GM19438 (cell line): ENCODE results near the gene COL8A2.

Source experiments
- ATAC-seq: cut with Tn5 transposase; IDR thresholded peaks from one replicate; pipeline ENCODE4 v1.9.1; 2021; ENCODE audit warnings: low read depth; ENCODE audit not compliant: unreplicated experiment

COL8A2 gene

DNA sequence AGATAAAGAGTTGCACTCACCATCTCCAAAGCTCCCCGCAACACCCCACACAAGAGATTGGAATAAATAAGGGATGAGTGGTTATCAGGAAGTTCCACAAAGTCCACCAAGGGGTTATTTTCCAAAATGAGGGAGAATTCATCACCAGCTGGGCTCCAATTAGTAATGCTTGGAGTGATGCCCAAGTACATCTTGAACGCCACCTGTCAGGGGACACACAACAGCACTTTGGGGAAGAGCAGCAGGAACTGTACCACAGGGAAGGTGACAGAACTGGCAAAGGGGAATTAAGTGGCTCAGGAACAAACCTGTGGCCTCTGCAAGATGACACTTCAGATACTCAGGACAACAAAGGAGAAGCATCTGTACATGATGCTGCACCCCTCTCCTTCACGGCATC, 12.8 kb upstream of the COL8A2 start:
- ATAC-seq, result no peak

DNA sequence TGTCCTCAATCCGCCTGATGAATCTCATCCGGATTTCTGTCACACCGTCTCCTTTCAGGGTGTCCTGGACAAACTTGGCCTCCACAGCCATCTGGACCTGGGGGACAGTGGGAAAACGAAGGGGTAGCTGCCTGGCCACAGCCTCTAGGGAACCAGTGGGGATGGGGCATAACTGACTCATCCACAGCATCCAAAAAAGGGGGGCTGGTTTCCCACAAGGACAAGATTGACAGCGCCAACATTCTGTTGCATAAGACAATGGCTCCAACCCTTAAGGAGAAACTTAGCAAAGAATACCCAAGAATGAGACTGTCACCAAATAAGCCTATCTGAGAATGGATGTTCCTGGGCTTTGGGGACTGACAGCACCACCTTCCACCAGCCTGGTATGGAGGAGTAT, 12.2 kb upstream of the COL8A2 start:
- ATAC-seq, result no peak

DNA sequence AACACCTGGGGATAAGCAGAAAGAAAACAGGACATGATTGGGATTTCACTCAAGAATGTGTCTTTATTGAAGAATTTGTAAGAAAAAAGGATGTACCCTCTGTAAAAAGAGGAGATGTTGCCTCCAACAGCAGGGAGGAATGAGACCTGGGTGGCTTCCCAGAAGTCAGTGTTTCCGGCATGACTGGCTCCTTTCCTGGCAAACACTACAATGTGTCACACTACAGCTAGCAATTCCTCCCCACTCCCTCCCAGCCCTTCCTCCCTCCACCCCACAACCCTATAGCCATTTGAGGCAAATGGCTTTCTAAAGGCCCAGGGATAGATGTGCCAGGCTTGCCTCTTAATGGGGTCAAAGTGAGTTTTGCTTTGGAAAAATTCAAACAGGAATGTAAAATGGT, 11.5 kb upstream of the COL8A2 start:
- no peak for ATAC-seq

DNA sequence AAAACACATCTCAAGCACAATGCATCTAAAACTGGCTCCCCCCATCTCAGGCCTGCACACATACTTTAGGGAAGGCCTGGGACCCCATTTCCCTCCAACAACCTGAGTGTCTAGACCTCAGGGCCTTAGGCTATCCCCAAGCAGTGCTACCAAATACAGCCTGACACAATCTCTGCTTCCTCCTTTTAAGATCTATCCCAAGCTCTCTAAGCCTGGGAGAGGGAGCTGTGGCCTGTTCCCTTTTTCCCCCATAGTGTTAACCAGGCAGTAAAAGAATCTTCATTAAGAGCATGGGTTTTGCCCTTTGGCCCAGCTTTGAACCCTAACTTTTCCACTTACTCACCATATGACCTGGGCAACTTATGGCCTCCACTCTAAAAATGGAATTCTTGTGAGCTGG, 10.8 kb upstream of the COL8A2 start:
- ATAC-seq, result no peak

DNA sequence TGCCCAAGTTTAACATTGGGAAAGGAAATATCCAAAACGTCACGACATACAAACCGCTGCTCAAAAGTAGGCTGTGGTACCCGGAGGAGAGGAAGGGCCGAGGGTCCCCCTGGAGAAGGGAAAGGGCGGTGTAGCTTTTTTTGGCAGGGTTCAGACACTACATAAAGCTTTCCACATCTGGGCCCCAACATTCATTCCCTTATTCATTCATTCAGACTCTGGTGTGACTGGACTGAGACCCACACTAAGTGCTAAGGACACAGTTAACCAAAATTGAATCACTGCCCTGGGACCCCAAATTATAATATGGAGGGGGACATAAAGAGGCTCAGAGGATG, 10.3 kb upstream of the COL8A2 start:
- no peak for ATAC-seq

DNA sequence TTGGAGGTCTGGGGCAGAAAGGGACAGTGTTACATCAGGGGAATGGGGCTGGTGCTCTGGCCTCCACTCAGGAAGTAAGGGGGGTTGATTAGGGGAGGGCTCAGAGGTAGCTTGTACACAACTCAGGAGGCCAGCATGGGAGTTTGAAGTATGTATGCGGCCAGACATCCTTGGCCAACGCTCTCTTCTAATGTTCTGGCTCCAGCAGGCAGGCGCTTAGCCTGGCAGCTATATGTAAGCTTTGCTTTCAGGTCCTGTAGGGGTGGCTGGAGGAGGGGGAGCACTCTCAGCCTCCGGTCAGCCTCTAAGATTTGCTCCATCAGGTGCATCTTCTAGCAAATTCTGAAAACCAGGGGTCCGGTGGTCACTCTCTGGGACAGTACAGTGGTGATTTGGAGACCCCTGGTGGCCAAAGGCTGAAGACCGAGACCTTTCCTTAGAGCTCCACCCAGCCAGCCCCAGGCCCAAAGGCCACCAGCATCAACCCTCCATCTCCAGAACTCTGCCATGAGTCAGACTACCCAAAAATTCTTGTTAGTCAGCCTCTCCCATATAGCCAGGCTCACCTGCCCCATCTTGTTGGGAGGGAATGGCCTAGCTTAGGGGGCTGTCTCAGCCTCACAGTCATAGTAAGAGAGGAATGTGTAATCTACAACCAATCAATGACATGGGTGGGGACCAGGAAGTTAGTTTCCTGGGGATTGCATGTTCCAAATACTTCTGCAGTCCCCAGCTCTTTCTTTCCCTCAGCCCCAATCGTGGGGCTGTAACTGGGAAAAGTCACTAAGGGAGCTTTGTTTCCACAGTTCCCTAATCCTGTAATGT, 9.7 kb upstream of the COL8A2 start:
- no peak for ATAC-seq

DNA sequence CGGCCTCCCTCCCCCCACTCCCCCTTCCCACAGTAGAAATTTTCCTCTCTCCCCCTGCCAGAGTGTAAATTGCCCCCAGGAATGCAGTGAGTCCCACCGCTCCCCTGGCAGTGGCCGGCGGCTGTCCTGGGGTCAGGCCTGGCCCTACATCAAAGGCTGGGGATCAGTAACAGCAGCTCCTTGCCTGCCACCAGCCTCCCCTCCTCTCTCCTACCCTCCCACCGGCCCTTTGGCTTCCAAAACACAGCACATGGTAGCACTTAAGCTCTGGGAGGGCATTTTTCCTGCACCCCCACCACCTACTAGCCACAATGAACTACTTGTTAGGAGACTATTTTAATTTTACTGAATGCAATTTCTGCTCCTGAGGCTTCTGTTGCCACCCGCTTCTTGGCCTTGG, 9.0 kb upstream of the COL8A2 start:
- no peak for ATAC-seq

DNA sequence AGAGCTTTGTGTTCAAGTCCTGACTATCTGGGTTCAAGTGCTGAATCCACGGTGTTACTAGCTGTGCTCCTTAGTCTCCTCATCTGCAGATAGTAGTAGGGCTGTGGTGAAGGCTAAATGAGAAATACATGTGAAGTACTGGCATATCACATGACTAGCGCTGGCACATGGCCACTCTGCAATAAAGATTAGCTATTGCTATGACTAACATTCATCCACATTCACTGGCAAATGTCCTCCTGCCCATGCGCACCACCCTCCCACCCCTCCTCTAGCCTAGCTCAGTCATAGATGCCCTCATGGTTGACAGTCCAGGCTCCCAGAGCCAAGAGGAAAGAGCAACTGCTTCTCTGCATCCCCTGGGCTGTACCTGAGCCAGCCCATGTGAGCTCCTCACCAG, 8.5 kb upstream of the COL8A2 start:
- ATAC-seq, result no peak

DNA sequence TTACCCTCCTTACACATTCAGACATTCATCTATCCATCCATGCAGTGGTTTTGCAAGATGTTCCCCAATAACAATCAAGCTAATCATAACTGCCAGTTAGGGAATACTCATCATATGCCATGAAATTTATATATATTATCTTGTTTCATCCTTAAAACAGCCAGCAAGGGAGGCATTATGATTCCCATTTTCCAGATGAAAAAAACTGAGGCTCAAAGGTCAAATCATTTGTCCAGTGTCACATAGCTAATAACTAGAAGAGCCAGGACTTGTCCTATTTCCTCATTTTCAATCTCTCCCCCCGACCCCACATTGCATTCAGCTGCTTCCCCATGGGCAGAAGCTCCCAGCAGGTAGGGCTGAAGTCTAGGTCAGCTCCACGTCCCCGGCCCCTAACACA, 7.0 kb upstream of the COL8A2 start:
- no peak for ATAC-seq

DNA sequence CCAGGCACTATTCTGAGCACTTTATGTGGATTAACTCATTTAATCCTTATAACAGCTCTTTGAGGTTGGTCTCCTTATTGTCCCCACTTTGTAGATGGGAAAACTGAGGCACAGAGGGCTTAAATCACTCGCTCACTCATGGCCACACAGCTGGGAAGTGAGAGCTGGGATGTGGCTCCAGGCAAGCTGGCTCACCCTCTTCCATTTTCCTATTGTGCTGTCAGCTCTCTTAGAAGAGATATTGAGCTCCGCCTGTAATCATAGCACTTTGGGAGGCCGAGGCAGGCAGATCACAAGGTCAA, 3.8 kb upstream of the COL8A2 start:
- ATAC-seq, result no peak

DNA sequence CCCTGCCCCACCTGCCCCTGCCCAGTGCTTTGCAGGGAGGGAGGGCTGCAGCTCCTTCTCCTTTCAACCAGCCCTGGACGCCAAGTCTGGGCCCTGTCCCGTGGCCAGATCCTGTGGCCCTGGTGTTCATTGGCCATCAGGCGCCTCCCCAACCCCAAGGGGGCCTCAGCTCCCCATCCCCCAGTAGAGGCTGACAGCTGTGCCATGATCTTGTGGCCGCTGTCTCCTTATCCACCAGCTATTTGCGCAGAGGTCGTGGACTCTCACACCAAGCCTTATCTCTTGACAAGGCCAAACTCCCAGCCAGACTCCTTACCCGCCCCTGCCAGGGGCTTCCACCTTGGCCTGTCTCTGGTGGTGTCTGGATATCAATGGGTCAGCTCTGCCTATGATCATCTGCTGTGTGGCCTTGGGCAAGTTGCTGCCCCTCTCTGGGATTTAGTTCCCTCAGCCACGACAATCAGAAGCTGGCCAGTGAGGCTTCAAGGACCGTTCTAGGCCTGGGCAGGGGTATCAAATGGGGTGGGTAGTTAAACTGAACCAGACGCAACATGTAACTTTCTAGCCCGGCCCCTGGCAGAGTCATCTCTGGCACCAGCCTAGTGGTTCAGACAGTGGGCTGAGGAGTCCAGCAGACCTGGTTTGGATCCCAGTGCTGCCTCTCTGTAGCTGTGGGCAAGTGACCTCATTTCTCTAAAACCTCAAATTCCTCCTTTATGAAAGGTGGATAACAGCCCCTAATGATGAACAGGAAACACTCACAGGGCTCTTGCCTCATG, 3.3 kb upstream of the COL8A2 start:
- no peak for ATAC-seq

DNA sequence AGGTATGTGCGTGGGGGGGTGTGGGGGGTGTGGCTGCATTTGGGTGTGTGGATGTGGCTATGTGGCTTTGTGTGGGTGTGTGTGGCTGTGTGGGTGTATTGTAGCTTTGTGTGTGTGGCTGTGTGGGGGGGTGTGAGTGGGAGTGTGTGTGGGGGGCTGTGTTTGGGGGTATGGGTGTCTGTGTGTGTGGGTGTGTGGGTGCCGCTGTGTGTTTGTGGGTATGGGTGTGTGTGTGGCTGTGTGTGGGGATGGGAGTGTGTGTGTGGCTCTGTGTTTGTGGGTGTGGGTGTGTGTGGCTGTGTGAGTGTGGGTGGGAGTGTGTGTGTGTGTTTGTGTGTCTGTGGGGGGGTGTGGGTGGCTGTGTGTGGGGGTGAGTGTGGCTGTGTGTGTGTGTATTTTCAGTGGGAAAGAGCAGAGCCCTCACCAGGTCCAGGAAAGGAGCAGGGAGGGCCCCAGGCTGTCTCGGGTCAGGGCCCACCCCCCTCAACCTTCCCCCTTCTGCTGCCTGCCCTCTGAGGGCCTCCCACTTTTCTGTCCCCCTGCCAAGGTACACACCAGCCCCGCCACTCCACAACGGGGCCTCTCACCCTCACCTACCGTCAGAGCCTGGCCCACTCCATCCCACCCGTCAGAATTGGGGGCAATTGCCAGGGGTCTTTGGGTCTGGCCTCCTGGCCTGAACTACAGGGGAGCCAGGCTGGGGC, 1.9 kb upstream of the COL8A2 start:
- ATAC-seq, result no peak

DNA sequence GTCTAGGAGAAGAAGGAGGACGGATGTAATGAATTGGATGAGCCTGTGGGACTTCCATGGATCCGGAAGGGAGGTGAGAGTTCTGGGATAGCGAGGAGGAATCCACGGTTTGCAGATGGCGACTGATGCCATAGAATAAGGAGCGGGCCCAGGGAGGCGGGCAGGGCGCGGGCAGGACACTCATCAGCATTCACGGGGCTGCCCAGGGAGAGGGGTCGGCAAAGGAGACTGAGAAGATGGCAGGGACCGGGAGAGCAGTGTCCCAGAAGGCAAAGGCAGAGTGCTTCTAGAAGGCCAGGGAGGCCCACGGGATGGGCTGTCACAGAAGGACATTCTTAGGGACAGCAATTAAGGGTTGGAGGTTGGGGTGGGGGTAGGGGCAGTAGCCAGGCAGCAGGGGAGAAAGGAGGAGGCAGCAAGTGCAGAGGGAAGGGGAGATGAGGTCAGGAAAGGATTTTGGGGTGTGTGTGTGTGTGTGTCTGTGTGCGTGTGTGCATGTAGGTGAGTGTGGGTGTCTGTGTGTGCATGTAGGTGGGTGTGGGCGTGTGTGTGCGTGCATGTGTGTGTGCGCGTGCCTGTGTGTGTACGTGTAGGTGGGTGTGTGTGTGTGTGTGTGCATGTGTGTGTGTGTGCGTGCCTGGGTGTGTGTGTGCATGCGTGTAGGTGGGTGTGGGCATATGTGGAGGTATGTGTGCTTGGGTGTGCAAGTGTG, 1.1 kb upstream of the COL8A2 start:
- ATAC-seq, result no peak

DNA sequence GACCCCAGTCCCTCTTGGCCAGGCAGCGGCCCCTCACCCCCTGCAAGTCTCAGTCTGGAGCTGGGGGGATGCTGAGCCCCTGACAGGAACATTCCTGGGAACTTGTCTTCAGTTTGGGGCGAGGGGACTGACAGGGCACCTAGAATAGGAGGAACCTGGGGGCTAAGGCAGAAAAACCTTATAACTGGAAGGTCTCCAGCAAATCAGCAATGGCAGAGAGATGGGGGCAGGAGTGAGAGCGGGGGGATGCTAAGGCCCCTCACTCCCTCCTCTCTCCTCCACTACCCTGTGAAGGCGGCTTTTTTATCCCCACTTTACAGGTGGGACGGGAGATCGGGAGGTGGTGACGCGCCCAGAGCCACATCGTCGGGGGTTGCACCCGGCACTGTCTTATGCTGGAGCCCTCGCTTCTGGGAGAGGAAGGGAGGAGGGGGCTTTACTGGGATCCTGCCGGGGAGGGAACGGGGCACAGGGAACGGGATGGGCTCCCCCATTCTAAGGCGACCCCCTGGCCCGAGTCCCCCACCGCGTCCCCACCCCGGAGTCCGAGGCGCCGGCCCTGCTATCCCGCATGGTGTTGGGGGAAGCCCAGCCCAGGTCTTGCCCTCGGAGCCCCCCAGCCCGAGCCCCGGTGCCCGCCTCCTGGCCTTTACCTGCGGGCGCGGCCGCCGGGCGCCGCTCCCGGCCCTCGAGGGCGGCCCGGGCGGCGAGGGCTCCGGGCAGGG, 456 bp downstream of the COL8A2 start:
- ATAC-seq, result no peak

DNA sequence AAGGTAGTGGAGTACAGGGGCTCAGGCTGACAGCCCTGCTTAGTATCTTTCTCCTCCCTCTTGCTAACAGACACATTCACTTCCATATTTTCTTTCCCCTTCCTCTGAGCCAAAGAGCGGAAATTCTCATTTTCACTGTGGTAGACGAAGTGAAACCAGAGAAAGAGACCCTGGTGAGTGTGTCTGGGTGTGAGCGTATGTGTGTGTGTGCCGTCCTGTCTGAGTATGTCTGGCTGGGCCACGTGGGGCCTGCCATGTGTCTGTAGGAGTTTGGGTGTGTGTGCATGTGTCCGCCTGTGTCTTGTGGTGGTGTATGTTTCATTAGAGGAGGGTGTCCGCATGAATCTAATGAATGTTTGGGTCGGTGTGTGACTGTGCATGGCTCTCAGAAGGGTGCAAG, 1.7 kb downstream of the COL8A2 start:
- ATAC-seq, result no peak

DNA sequence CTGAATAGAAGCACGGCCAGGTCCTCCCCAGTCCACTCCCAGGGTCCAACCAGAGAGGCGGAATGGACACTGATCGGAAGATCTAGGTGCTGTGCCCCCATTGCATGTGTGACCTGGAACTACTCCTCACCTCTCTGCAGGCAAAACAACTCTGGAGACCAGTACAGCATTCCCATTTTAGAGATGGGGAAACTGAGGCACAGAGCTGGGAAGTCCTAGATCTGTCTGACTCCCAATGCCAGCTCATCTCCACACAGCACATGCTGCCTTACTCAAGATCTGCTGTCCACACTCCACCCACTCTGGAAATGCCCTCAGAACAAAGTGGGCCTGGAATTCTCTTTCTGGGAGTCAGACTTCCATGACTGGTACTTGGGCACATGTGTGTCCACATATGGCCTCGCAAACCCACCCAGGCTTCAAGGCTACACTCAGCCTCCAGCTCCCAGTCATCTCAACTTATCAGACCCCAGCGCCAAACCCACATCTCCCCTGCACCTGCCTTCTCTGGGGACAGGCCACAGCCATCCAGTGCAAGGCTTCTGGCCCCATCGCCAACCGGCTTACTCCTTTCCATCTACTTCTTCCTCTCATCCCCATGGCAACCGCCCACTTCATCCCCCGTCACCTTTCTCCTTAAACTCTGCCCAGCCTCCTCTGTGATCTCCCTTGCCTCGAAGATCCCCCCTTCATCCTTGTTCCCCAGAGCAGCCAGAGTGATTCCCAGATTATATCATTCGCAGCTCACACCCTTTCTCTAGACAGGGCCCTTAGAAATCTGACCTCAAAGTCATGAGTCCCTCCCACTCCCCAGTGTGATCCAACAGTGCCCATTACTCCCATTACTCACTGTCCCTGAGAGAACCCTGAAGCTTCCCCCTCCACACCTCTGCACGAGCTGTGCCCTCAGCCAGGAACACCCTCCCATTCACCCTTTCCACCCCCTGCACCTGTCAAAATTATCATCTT, 2.7 kb downstream of the COL8A2 start:
- no peak for ATAC-seq

DNA sequence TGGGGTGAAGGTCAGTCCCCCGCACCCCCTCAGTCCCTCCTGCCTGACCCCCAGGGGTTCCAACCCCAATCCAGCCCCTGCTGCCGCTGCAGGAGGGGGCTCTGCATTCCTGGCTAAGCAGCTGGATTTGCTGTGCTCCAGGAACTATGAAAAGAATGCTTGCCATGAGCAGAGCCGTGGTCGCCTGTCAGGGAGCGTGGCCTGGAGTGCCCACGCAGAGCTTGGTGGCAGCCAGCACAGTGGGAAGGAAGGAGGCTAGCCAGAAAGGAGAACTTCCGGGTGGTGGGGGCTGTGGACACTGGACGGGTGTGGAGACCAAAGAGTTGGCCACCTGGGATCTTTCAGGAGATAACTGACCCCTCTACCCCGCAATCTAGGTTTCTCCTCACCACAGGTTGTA, 5.6 kb downstream of the COL8A2 start:
- no peak for ATAC-seq

DNA sequence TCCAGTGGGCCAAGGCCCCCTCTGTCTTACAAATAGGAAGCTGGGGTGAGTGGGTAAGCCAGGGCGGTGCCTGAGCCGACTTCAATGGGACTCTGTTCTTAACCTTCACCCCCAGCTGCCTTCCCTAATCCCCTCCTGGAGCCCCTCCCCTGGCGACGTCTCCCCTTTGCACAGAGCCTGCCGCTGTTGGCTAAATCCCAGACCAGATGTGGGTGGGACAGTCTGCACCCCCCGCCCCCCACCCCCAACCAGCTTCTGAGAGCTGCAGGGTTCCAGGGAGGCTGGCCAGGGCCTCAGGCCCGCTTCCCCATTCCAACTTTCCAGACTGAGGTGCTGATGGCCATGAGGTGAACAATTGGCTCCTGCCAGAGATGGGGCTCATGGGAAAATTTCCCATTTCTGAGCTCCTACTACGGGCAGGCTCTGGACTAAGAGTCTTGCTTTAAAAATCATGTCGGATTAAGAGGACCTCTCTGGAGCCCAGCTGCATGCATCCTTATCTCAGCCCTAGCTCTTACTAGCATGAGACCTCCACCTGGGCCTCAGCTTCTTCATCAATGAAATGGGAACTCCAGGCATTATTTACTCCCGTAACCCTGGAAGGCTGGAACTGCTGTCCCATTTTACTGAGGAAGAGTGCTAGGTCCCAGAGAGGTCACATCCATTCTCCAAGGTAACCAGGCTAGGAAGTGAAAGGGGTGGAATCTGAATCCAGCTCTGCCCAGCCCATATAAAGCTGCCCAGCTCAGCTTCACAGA, 6.4 kb downstream of the COL8A2 start:
- ATAC-seq, result no peak

DNA sequence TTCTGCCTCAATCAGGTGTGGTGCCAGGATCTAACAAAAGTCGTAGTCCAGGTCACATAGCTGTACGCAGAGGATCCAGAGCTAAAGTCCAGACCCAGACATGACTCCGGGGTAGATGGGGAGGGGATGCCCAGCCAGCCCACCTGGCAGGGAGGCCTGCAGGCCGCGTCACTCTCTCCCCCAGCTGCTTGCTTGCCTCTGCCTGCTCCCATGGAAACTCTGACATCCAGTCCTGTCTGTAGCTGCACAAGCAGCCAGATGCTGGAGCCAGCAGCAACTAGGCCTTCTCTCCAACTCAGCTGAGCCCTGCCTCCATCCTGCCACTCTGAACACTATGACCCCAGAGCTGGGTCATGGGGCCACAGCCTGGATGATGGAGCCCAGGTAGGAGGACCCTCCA, 8.1 kb downstream of the COL8A2 start:
- no peak for ATAC-seq
